Heart left ventricle (tissue), 16 donors: ENCODE results near the gene CADM2. TPM values are rescaled to one million over a fixed set of nuclear protein-coding genes. Genes with fewer than 3 reads are reported as not detected.

Source experiments
- ATAC-seq, 4 donors: fragments of 200-7000 bp; cut with Tn5 transposase; one replicate each; pipeline ENCODE4 v1.9.1; 2020 to 2022; ENCODE audit warnings: moderate library complexity in 4 of 4, mild to moderate bottlenecking in 3 of 4, moderate number of reproducible peaks in 1 of 4
- DNase-seq, 5 donors: peaks; one replicate each; pipeline ENCODE4 v3.0.0-alpha.2; 2020
- H3K27ac ChIP-seq, 12 donors: fragments of 200-600 bp; sonication (generic) in 4 of 12; one replicate each; pipeline versions ENCODE4 v1.5.0 to v1.8.0; 2016 to 2022; ENCODE audit warnings: mild to moderate bottlenecking in 2 of 12
- H3K27me3 ChIP-seq, 9 donors: fragments of 200-600 bp; sonication (generic) in 2 of 9; one replicate each; pipeline versions ENCODE4 v1.5.1 to v1.8.0; 2016 to 2022; ENCODE audit warnings: mild to moderate bottlenecking in 3 of 9
- H3K36me3 ChIP-seq, 9 donors: fragments of 200-600 bp; sonication (generic) in 2 of 9; one replicate each; pipeline versions ENCODE4 v1.5.0 to v1.8.0; 2018 to 2022; ENCODE audit warnings: mild to moderate bottlenecking in 2 of 9
- H3K4me1 ChIP-seq, 12 donors: fragments of 200-600 bp; sonication (generic) in 4 of 12; one replicate each; pipeline versions ENCODE4 v1.5.0 to v1.8.0; 2016 to 2022; ENCODE audit warnings: mild to moderate bottlenecking in 3 of 12
- H3K4me3 ChIP-seq, 12 donors: fragments of 200-600 bp; sonication (generic) in 4 of 12; one replicate each; pipeline versions ENCODE4 v1.5.0 to v1.8.0; 2017 to 2022; ENCODE audit warnings: mild to moderate bottlenecking in 9 of 12, moderate library complexity in 4 of 12
- H3K9me3 ChIP-seq, 12 donors: fragments of 200-600 bp; sonication (generic) in 4 of 12; one replicate each; pipeline versions ENCODE4 v1.5.0 to v1.8.0; 2016 to 2022; ENCODE audit warnings: mild to moderate bottlenecking in 1 of 12
- CTCF ChIP-seq, 12 donors: fragments of 200-600 bp; sonication (generic) in 4 of 12; IDR thresholded peaks; one replicate each; pipeline versions ENCODE4 v1.5.0 to v1.8.0; 2018 to 2022; ENCODE audit warnings: antibody characterized with exemption in 12 of 12, mild to moderate bottlenecking in 5 of 12
- POLR2A ChIP-seq, 2 donors: fragments of 450-650 bp; IDR thresholded peaks; one replicate each; pipeline ENCODE4 v1.6.1; 2017; ENCODE audit warnings: antibody characterized with exemption in 2 of 2, mild to moderate bottlenecking in 2 of 2, moderate library complexity in 2 of 2
- WGBS, 4 donors: extraction: QIAGEN DNeasy Blood & Tissue Kit in 2 of 4; methylation state at CpG; one replicate each; pipeline versions ENCODE4 v1.1.5 to v1.1.7; 2013 to 2018; 5-methylcytosine and 5-hydroxymethylcytosine counted together
- intact Hi-C, 10 donors: fragments of 100-400 bp; cut with DNase I; formaldehyde crosslinking; loops; one replicate each; pipeline versions ENCODE4 v1.11.1 to v1.14.2; 2022
- polyA plus RNA-seq, 2 donors: library from polyadenylated mRNA; stranded (reverse); fragments of 200-250 nt; gene quantifications; one replicate each; pipeline ENCODE4 v1.2.3, GENCODE V29; 2013
- total RNA-seq, 9 donors: library from RNA; depleted of rRNA in 2 of 9; stranded (reverse); fragments of >200 nt in 2 of 9; fragmentation: NEBNext Ultra II Directional in 3 of 9; extraction: Animal tissue kit (Norgen Biotek cat#: 25700) in 3 of 9; gene quantifications; one replicate each; pipeline versions ENCODE4 v1.1.0 to v1.2.4, GENCODE V29; 2016 to 2023
- donor health status: ischemic (EF 13 %, LVEDD 7.1; RV severe dilation, severe dysfunction).
- donor health status: healthy with polysubstance abuse.
- donor health status: DM: no; HTN: yes; CAD: no.
- donor health status: DM: no; HTN: no; CAD: no.
- donor health status: ischemic (EF 25% LVEDD 6.9; RV normal size, moderate dysfunction).
- donor health status: ischemic (EF 25% LVEDD 5.7; RV mildly dilated, moderate dysfunction).
- donor health status: healthy.
- donor health status: DM: yes; HTN: yes; CAD: no.
- donor health status: ischemic (EF 35%, LVEDD 5.7; RV mildly dilated, moderate dysfunction).
- donor health status: nonischemic (EF 11% LVEDD 7.7; RV severe dilation, severe dysfunction).
- donor health status: DM: yes; HTN: yes; CAD: no.
- donor health status: PGD.
- donor health status: ischemic (EF 29% LVEDD 5.4; RV normal size, mild dysfunction).
- donor health status: nonischemic (EF 23%, LVEDD 6.1; RV moderate dilation, normal function).

CADM2 gene
- total and polyA plus RNA-seq, 11 donors, result 0.19 to 2.3 (median 0.69) TPM

GRCh38 chr3:85591451-85591850 is 632.7 kb downstream of the CADM2 start:
- ATAC-seq, result no peak
- H3K27ac ChIP-seq, result no peak overlapping the region
- 66 to 73% (median 72%) methylated on average over 2 of the region's 2 CpGs for WGBS, 4 donors
- no peaks in the 10 kb centered on the region for H3K4me1 ChIP-seq
- H3K27me3 ChIP-seq, result no peaks in the 10 kb centered on the region
- no peak for DNase-seq
- TF ChIP-seq CTCF (IDR thresholded peaks at IDR 0.05), result no peak
- no peak overlapping the region for H3K4me3 ChIP-seq
- no peaks in the 10 kb centered on the region for H3K9me3 ChIP-seq
- intact Hi-C loops, result no loop called here
- H3K36me3 ChIP-seq, result no peaks in the 10 kb centered on the region

- no peak overlapping the region for H3K27ac ChIP-seq
- H3K27me3 ChIP-seq, result no peaks in the 10 kb centered on the region
- TF ChIP-seq POLR2A (IDR thresholded peaks at IDR 0.05) (no peak), CTCF (IDR thresholded peaks at IDR 0.05) (no peak)
- intact Hi-C loops, result no loop called here
- H3K4me1 ChIP-seq, result no peaks in the 10 kb centered on the region
- DNase-seq (no peak), ATAC-seq (no peak)
- H3K9me3 ChIP-seq, result no peaks in the 10 kb centered on the region
- no peaks in the 10 kb centered on the region for H3K36me3 ChIP-seq
- no peak overlapping the region for H3K4me3 ChIP-seq
- WGBS, 4 donors, result 78 to 89% (median 87%) methylated on average over 1 of the region's 1 CpG
These were observed 633.5 kb downstream of the CADM2 start for GRCh38 chr3:85592256-85592655.

GRCh38 chr3:85594676-85595075 is 635.9 kb downstream of the CADM2 start:
- WGBS, 4 donors, result 57 to 74% (median 70%) methylated on average over 1 of the region's 1 CpG
- H3K9me3 ChIP-seq, result no peaks in the 10 kb centered on the region
- H3K36me3 ChIP-seq, result no peaks in the 10 kb centered on the region
- DNase-seq, result no peak
- no peak overlapping the region for H3K4me3 ChIP-seq
- H3K27ac ChIP-seq, result no peak overlapping the region
- no peaks in the 10 kb centered on the region for H3K4me1 ChIP-seq
- no peak for TF ChIP-seq POLR2A (IDR thresholded peaks at IDR 0.05)
- intact Hi-C loops, result no loop called here
- ATAC-seq, result no peak
- no peaks in the 10 kb centered on the region for H3K27me3 ChIP-seq

GRCh38 chr3:85603378-85603777 is 644.6 kb downstream of the CADM2 start:
- H3K4me3 ChIP-seq, result no peak overlapping the region
- TF ChIP-seq CTCF (IDR thresholded peaks at IDR 0.05), result no peak
- TF ChIP-seq POLR2A (IDR thresholded peaks at IDR 0.05), result no peak
- H3K9me3 ChIP-seq, result no peaks in the 10 kb centered on the region
- H3K27ac ChIP-seq, result no peak overlapping the region
- WGBS, 4 donors, result 78 to 89% (median 81%) methylated on average over 1 of the region's 1 CpG
- H3K27me3 ChIP-seq, result peaks cover 0 to 4% (median 0%) of the 10 kb centered on the region in 9 donors
- no peak for DNase-seq
- no peak for ATAC-seq
- no peaks in the 10 kb centered on the region for H3K36me3 ChIP-seq
- intact Hi-C loops, result no loop called here
- no peaks in the 10 kb centered on the region for H3K4me1 ChIP-seq

- H3K4me1 ChIP-seq, result no peaks in the 10 kb centered on the region
- H3K27me3 ChIP-seq, result peaks cover 0 to 4% (median 0%) of the 10 kb centered on the region in 9 donors
- no peaks in the 10 kb centered on the region for H3K36me3 ChIP-seq
- ATAC-seq, result no peak
- H3K27ac ChIP-seq, result no peak overlapping the region
- no peak for DNase-seq
- intact Hi-C loops, result no loop called here
- H3K4me3 ChIP-seq, result no peak overlapping the region
- 75 to 80% (median 78%) methylated on average over 3 of the region's 3 CpGs for WGBS, 4 donors
- H3K9me3 ChIP-seq, result no peaks in the 10 kb centered on the region
- TF ChIP-seq CTCF (IDR thresholded peaks at IDR 0.05) (no peak), POLR2A (IDR thresholded peaks at IDR 0.05) (no peak)
These were observed 645.9 kb downstream of the CADM2 start for GRCh38 chr3:85604641-85605040.
